HG03060 (cell line): ENCODE measurements around the gene EIF2B1.
A peak's percentile ranks its signal among the peaks of the same experiment; 100 is the strongest.

Experiments used
- ATAC-seq: cut with Tn5 transposase; IDR thresholded peaks from one replicate; pipeline ENCODE4 v1.9.1; 2021; ENCODE audit warnings: low read depth, moderate number of reproducible peaks; ENCODE audit not compliant: unreplicated experiment

The EIF2B1 gene

DNA sequence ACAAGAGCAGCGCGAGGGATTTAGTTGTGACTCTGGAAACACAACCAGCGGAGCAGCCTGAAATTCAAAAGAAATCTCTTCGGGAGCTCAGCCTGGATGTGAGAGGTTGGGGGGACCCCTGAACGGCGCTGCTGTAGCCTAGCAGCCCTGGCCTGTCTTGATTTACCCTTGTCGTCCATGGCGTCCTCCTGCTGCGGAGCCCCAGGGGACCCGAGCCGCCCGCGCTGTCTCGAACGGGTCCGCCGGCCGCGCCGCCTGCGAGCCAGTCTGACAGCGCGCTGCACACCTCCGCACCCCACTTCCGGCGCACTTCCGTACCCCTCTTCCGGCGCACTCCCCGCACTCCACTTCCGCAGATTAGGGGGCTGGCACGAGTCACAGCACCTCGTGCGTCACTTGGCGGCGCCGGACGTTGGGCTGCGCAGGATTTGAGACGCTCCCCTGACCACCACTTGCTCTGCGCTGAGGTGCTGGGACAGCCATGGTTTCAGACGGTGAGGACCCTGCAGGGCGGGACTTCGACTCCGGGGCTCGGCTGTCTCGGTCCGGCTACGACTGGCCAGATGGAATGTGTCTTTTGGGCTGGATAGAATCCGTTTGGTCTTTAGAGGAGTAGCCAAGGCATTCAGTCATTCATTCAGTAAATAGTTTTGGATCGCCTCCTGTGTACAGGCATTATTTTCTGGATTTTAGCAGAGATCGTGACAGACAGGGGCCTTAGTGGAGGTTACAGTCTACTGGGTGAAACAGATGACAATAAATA, at the start of gene EIF2B1, which contains the start of gene GTF2H3:
Gene EIF2B1, minus strand, starts transcription at position 308 of the 763 bp plus-strand sequence. Its CDS starts 129 bp downstream, at position 179.
Gene GTF2H3, plus strand, starts transcription at position 451 of the 763 bp plus-strand sequence. Its CDS starts 31 bp downstream, at position 482.
- ATAC-seq: peak; percentile 86

GRCh38 chr12:123681605-123682004, 48.1 kb upstream of the EIF2B1 start:
- ATAC-seq: peak; percentile 44

DNA sequence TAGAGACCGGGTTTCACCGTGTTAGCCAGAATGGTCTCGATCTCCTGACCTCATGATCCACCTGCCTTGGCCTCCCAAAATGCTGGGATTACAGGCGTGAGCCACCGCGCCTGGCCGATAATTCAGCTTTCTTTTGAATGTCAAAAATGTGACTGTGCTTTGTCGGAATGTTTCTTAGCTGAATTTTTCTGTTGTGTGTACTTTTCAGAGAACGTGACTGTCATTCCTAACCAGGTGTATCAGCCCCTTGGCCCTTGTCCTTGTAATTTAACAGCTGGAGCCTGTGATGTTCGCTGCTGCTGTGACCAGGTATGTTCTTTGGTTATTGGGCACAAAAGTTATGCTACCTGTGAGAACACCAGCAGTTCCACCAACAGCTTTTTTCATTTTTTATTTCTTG, 45.5 kb upstream of the EIF2B1 start:
- no peak for ATAC-seq

GRCh38 chr12:123676616-123677320, 43.3 kb upstream of the EIF2B1 start:
- ATAC-seq: no peak

DNA sequence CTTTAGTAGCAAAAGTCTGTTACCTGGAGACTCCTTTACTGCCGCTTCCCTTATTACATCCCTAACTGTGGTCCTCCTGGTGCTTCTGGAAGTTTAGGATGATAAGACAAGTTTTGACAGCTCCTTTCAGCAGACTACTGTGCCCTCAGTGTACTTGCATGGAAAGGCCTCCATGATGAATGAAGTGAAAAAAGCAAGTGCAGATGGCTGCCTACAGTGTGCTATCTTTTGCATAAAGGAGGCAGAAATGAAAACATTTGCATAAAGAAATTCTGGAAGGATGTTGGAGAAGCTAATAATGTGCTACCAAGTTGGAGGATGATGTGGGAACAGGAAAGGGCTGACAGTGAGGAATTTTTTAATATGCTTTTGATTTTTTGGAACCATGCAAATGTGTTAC, 42.0 kb upstream of the EIF2B1 start:
- ATAC-seq: no peak

DNA sequence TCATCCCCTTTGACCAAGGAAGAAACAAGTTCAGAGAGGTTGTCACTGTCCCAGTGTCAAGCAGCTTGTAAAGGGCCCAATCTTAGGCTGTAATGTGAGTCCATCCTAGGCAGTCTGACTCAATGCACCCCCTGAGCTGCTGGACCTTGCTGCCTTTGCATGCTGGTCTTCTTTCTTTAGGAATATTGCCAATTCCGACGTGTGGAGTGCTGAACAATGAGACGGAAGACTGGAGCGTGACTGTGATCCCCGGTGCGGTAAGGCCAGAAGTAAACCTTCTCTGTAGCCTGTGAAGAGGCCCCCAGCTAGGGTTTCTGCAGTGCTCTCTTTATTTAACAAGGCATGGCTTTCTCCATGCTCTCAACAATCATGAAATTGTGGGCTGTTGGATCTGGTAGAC, 38.4 kb upstream of the EIF2B1 start:
- ATAC-seq: no peak

- peak; percentile 59 for ATAC-seq
Measured at GRCh38 chr12:123670882-123671728, 37.6 kb upstream of the EIF2B1 start, which contains the start of gene TCTN2. TSS of gene TCTN2 (plus strand) at chr12:123671113. CDS start at chr12:123671241, 128 bp downstream.

DNA sequence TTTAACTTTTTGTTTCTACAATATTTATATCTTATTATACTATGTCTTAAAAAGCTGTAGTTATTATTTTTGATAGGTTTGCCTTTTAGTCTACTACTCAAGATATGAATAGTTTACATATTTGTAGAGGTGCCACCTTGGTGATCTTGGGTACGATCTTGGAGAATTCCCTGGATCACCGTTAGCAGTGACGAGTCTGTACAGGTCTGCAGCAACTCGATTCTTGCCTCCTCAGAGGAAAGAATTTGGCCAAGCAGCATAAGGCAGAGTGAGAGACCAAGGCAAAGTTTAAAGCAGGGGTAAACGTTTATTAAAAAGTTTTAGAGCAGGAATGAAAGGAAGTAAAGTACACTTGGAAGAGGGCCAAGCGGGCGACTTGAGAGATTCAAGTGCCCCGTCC, 34.3 kb upstream of the EIF2B1 start:
- ATAC-seq: no peak

- no peak for ATAC-seq
Measured at GRCh38 chr12:123659996-123660727, 26.7 kb upstream of the EIF2B1 start.

DNA sequence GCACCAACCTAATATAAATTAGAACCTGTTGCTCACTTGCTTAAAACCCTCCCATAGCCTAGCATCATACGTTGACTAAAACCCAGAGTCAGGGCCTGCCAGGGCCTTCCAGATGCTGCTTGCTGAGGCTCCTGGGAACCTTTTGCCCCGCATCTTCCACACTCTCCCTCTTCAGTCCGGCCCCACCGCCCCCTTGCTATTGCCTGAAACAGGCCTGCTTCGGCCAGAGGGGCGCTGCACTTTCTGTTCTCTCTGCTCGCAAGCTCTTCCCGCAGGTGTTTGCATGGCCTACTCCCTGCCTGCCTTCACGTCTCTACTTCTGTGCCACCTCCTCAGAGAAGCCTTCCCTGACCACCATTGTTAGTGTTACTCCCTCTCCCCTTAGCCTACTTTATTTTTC, 23.7 kb upstream of the EIF2B1 start:
- no peak for ATAC-seq

DNA sequence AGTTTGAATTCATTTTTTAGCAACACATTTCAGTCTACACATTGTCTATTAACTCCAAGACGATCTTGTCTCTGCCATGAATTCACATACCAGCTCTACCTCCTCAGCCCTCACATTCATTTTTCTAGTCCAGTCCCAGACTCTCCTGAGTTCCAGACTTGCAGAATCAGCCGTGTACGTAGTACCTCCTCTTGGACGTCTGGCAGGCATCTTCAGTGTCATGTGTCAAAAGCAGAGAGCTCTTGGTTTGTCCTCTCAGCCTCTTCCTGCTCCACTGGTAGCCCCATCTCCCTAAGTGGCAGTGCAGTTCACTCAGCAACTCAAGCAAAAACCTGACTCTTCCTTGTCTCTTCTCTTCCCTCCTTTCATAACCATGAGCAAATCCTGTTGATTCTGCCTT, 22.9 kb upstream of the EIF2B1 start:
- no peak for ATAC-seq

DNA sequence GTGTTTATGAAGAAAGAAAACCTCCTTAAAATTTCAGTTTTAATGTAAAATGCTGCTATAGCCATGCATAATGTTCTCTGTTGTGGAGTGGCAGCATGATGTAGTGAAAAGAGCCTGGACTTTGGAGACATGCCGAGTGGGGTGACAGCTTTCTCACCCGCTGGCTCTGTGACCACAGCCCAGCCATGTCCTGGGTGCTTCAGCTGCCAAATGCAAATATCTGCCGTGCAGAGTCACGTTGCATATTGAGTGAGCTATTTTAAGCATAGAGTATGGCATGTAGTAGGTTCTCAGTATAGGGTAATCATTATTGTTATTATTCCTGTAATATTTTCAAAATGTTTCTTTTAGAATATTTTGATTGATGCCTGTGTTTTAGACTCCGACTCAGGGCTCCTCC, 21.9 kb upstream of the EIF2B1 start:
- peak; percentile 77 for ATAC-seq

DNA sequence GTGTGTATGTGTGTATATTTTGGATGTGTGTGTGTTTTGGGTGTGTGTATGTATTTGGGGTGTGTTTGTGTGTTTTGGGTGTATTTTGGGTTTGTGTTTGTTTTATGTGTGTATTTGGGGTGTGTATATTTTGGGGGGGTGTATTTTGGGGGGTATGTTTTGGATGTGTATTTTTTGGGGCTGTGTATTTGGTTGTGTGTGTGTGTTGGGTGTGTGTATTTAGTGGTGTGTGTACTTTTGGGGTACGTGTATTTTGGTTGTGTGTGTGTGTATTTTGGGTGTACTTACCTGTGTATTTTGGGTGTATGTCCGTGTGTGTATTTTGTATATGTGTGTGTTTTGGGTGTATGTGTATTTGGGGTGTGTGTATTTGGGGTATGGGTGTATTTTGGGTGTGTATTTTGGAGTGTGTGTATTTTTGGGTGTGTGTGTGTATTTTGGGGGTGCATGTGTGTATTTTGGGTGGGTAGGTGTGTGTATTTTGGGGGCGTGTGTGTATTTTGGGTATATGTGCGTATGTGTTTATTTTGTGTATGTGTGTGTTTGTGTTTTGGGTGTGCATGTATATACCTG, 20.7 kb upstream of the EIF2B1 start:
- ATAC-seq: no peak

GRCh38 chr12:123648401-123648800, 14.9 kb upstream of the EIF2B1 start:
- ATAC-seq: no peak

GRCh38 chr12:123645878-123646277, 12.4 kb upstream of the EIF2B1 start:
- no peak for ATAC-seq

GRCh38 chr12:123645380-123645779, 11.9 kb upstream of the EIF2B1 start:
- no peak for ATAC-seq

DNA sequence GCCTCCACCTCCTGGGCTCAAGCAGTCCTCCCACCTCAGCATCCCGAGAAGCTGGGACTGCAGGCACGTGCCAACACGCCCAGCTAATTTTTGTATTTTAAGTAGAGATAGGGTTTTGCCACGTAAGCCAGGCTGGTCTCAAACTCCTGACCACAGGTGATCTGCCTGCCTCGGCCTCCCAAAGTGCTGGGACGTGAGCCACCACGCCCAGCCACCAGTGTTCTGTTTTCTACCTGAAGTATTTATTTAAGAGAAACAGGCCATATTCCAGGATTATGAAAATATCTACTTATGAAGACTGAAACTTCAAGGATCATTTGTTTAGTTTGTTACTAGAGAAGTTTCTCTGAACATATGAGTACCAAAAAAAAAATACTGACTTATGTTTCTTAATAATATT, 10.4 kb upstream of the EIF2B1 start:
- ATAC-seq: no peak

DNA sequence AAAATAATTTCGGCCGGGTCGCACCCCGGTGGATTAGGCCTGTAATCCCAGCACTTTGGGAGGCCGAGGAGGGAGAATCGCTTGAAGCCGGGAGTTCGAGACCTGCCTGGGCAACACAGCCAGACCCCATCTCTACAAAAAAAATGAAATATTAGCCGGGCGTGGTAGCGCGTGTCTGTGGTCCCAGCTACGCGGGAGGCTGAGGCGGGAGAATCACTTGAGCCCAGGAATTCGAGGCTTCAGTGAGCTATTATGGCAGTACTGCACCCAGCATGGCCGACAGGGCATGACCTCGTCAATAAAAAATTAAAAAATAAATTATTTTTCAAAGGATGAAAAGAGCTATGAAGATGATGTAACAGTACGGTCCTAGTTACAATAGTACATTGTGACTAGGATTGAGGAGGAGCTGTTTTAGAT, 666 bp upstream of the EIF2B1 start:
- peak; percentile 1 for ATAC-seq

DNA sequence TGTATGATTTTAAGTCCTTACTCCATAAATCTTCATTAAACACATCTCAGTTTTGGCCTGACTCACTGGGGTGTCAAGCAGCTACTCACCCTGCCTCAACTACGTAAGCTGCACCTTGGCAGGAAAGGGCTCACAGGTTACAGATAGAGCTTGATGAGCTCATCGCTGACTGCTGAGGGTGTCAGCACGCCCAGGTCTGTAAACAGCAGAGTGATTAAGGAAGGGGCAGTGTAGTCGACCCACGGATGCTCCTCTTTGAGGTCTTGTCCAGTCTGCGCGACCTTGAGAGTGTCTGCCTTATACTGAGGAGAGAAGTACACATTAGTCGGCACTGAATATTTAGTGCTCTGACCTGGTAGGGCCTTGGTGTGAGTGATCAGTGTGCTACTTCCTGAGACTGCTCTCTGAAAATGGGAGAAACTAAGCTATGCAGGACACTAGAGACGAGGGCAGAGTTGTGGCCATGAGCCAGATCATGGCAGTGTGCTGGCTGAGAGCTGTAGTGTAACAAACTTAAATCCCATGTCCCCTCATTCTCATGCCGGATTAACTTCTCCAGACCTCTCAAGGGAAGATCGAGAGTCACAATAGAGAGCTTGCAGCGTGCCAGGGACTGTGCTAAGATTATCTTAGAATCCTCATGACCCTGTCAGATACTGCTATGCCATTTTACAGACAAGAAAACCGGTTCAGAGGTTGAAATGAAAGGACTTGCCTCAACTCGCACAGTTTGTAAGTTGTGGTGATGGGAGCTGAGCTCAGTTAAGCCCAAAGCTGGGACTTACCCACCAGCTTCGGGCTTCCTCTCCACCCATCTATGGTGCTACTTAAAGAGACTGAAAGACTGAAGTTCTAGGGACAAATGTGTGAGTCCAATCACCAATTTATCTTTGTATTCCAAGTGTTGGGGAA, 11.6 kb downstream of the EIF2B1 start:
- ATAC-seq: no peak
